Measurements from ENCODE around the gene CBARP. TPM values are rescaled to one million over a fixed set of nuclear protein-coding genes. Genes with fewer than 3 reads are reported as not detected.

CBARP gene
- total RNA-seq, 2 donors from 2014 or later, result not detected

DNA sequence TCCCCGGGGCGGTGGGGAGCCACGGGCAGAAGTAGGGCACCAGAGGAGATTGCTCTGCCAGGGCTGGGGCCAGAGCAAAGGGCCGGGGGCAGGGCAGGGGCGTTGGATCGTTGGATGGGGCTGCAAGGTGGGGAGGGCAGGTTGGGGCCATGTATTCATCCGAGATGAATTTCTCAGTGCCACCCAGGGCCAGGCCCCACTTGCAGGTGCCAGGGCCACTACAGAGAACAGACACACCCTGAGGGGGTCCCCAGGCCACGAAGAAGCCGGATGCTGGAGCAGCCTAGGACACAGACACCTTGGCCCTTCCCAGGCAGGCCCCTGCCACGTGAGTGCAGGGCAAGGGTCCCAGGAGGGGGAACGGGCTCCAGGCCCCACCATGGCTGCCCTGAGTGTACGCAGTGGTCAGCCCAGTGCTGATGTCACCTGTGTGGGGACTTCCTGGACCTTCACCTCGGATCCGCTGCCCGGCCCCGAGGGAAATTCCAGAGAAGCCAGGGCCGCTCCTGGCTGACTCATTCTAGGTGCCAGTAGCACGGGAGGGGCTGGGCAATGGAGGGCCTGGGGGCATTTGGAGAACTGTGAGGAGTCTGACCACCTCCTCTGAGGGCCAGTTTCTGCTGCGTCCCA is 54.1 kb downstream of the CBARP start:
- H3K27ac Mint-ChIP-seq, result no peak overlapping the region
- no peak overlapping the region for H3K4me3 Mint-ChIP-seq
- DNase-seq (no peak), ATAC-seq (no peak)
- peaks cover 6% of the 10 kb centered on the region for H3K36me3 Mint-ChIP-seq (ENCODE audit: low read depth)
- no peaks in the 10 kb centered on the region for H3K27me3 Mint-ChIP-seq
- peaks cover 11% of the 10 kb centered on the region for H3K4me1 Mint-ChIP-seq
- no peaks in the 10 kb centered on the region for H3K9me3 ChIP-seq (ENCODE audit: control insufficient read depth, low read length, poor library complexity, severe bottlenecking)

DNA sequence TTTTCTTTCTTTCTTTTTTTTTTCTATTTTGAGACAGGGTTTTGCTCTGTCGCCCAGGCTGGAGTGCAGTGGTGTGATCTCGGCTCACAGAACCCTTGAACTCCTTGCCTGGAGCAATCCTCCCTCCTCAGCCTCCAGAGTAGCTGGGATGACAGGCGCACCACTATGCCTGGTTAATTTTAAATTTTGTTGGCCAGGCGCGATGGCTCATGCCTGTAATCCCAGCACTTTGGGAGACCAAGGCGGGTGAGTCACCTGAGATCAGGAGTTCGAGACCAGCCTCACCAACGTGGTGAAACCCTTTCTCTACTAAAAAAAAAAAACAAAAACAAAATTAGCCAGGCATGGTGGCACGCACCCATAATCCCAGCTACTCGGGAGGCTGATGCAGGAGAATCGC is 55.1 kb downstream of the CBARP start:
- Mint-ChIP-seq H3K36me3 (ENCODE audit: low read depth) (peaks cover 6% of the 10 kb centered on the region), H3K4me3 (no peak overlapping the region), H3K27ac (no peak overlapping the region), H3K27me3 (no peaks in the 10 kb centered on the region), H3K4me1 (peaks cover 11% of the 10 kb centered on the region)
- ATAC-seq (no peak), DNase-seq (no peak)
- H3K9me3 ChIP-seq (ENCODE audit: control insufficient read depth, low read length, poor library complexity, severe bottlenecking), result no peaks in the 10 kb centered on the region

DNA sequence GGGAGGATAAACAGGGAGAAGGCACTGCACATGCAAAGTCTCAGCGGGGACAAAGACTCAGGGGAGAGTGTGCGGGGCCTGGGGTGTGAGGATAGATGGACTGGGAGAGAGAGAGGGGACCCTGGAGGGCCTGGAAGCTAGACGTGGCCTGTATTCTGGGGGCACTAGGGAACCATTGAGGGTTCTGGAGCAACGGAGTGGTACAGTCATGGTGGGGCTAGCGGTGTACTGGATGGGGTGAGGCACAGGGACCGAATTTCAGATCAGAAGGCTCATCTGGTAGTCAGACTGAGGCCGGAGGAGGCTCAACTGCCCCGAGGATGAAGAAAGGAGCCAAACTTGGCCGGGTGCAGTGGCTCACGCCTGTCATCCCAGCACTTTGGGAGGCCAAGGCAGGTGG is 55.7 kb downstream of the CBARP start:
- H3K27ac Mint-ChIP-seq, result no peak overlapping the region
- no peaks in the 10 kb centered on the region for H3K9me3 ChIP-seq (ENCODE audit: control insufficient read depth, low read length, poor library complexity, severe bottlenecking)
- no peaks in the 10 kb centered on the region for H3K27me3 Mint-ChIP-seq
- DNase-seq (no peak), ATAC-seq (no peak)
- H3K4me1 Mint-ChIP-seq, result peaks cover 11% of the 10 kb centered on the region
- peaks cover 6% of the 10 kb centered on the region for H3K36me3 Mint-ChIP-seq (ENCODE audit: low read depth)
- H3K4me3 Mint-ChIP-seq, result no peak overlapping the region

DNA sequence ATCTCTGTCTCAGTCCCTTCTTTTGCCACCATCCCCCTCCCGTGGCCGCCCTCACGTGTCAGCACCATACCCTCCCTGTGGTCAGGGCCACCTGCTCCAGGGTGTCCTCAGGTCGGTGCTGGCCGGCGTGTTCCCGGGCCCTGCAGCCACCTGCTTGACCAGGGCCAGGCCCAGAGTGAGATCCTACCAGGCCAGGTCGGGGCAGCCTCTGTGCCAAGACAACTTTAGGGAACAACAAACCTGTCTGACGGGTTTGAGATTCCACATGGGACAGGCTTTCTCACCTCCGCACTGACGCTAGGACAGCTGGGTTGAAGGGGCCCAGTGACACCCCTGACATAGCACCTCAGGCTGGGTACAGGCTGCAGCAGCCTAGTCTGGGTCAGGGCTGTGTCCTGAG is 56.2 kb downstream of the CBARP start:
- ATAC-seq, result no peak
- Mint-ChIP-seq H3K4me3 (peak overlapping the region; percentile 52), H3K4me1 (peaks cover 11% of the 10 kb centered on the region), H3K36me3 (ENCODE audit: low read depth) (peaks cover 6% of the 10 kb centered on the region), H3K27me3 (no peaks in the 10 kb centered on the region), H3K27ac (no peak overlapping the region)
- no peaks in the 10 kb centered on the region for H3K9me3 ChIP-seq (ENCODE audit: control insufficient read depth, low read length, poor library complexity, severe bottlenecking)
- no peak for DNase-seq

Other genes with a start within 250 kb of the CBARP start
- 1 to 10 TPM in 1 of 2 donors, not detected in 1; 1.8 TPM for gene GRIN3B, start 237.6 kb downstream of the CBARP start, total RNA-seq
- 100 to 1,000 TPM; 270 to 318 TPM for gene TMEM259, start 216.9 kb downstream of the CBARP start, total RNA-seq
- not detected for gene RNU6-2, start 216.5 kb downstream of the CBARP start, total RNA-seq
- gene CNN2, start 211.4 kb downstream of the CBARP start, total RNA-seq, result 100 to 1,000 TPM; 263 to 301 TPM
- 100 to 1,000 TPM; 107 to 112 TPM for gene ABCA7, start 197.9 kb downstream of the CBARP start, total RNA-seq
- gene ARHGAP45, start 170.8 kb downstream of the CBARP start, total RNA-seq, result 100 to 1,000 TPM; 603 to 646 TPM
- 10 to 100 TPM; 63.8 to 81.4 TPM for gene POLR2E, start 142.6 kb downstream of the CBARP start, total RNA-seq
- gene GPX4, start 134.0 kb downstream of the CBARP start, total RNA-seq, result 100 to 1,000 TPM; 184 to 187 TPM
- gene SBNO2, start 63.7 kb downstream of the CBARP start, total RNA-seq, result 100 to 1,000 TPM in 1 of 2 donors, 10 to 100 TPM in 1; 85.4 to 106 TPM
- 10 to 100 TPM; 70.0 to 70.4 TPM for gene STK11, start 32.2 kb downstream of the CBARP start, total RNA-seq
- 100 to 1,000 TPM; 104 to 115 TPM for gene ATP5F1D, start 3.7 kb upstream of the CBARP start, total RNA-seq
- 100 to 1,000 TPM in 1 of 2 donors, 10 to 100 TPM in 1; 87.1 to 113 TPM for gene MIDN, start 10.6 kb upstream of the CBARP start, total RNA-seq
- gene CIRBP, start 31.3 kb upstream of the CBARP start, total RNA-seq, result 100 to 1,000 TPM; 460 to 474 TPM
- gene FAM174C, start 37.5 kb upstream of the CBARP start, total RNA-seq, result 10 to 100 TPM; 40.6 to 43.6 TPM
- gene EFNA2, start 47.9 kb upstream of the CBARP start, total RNA-seq, result not detected
- 10 to 100 TPM; 50.9 to 54.7 TPM for gene NDUFS7, start 145.9 kb upstream of the CBARP start, total RNA-seq
- gene GAMT, start 163.5 kb upstream of the CBARP start, total RNA-seq, result 1 to 10 TPM; 9.0 to 9.9 TPM
- 100 to 1,000 TPM; 148 to 163 TPM for gene DAZAP1, start 169.6 kb upstream of the CBARP start, total RNA-seq
- gene RPS15, start 200.4 kb upstream of the CBARP start, total RNA-seq, result 1,000 to 10,000 TPM; 1,653 to 1,678 TPM
- under 1 TPM; 0.07 to 0.44 TPM for gene APC2, start 212.1 kb upstream of the CBARP start, total RNA-seq
- 10 to 100 TPM; 24.3 to 29.0 TPM for gene C19orf25, start 241.2 kb upstream of the CBARP start, total RNA-seq

Measured in T-helper 17 cell (primary cell).